ENCODE results near the gene PTGER2. TPM values are rescaled to one million over a fixed set of nuclear protein-coding genes. Genes with fewer than 3 reads are reported as not detected.

PTGER2 gene
- total and polyA plus RNA-seq, 2 of the 8 experiments (the other 6 are each of a cell fraction or from before 2014, with no cell fraction given): 1.2 TPM

GRCh38 chr14:52350445-52350844 is 36.3 kb downstream of the PTGER2 start:
- no peak for FAIRE-seq
- H2BK20ac ChIP-seq (ENCODE audit: low read length): no peak overlapping the region
- H3K14ac ChIP-seq (ENCODE audit: insufficient read length): no peak overlapping the region
- H3K9me3 ChIP-seq (ENCODE audit: insufficient read depth in 2 of 2, low read depth in 1 of 2, low read length in 1 of 2): no peaks in the 10 kb centered on the region
- H3K23ac ChIP-seq (ENCODE audit: insufficient read length): no peak overlapping the region
- TF ChIP-seq BRCA1 (IDR thresholded peaks at IDR 0.05; ENCODE audit: low read depth, low read length) (no peak), E2F6 (IDR thresholded peaks at IDR 0.05) (no peak), KDM1A (IDR thresholded peaks at IDR 0.05; ENCODE audit: borderline replicate concordance, low read length) (no peak), EP300 (IDR thresholded peaks at IDR 0.05; ENCODE audit: borderline replicate concordance in 1 of 2, low read depth in 2 of 2, low read length in 2 of 2) (no peak), YY1 (IDR thresholded peaks at IDR 0.05; ENCODE audit: low read depth, low read length) (no peak)
- ChIA-PET CTCF (ENCODE audit: partially characterized antibody) (interaction anchor here (1.2 kb wide), 1 partner anchor 44 kb away, joined by 3 read pairs; no protein-coding TSS in a partner anchor), POLR2A (ENCODE audit: partially characterized antibody) (interaction anchor here (1.0 kb wide), 1 partner anchor 47 kb away, joined by 3 read pairs; no protein-coding TSS in a partner anchor)
- H2BK120ac ChIP-seq (replicated peaks; ENCODE audit: low read depth, low read length): no peak overlapping the region
- H2AFZ ChIP-seq (ENCODE audit: low read length): no peak overlapping the region
- H2AK5ac ChIP-seq (ENCODE audit: low read depth, low read length): no peak overlapping the region
- no peaks in the 10 kb centered on the region for H3K79me2 ChIP-seq (ENCODE audit: control insufficient read depth in 1 of 2, insufficient read depth in 2 of 2, low read length in 2 of 2)
- 0 out of 2 replicates have a peak, but pooled peaks cover 2% of the 10 kb centered on the region for H3K23me2 ChIP-seq (ENCODE audit: low read depth, low read length)
- no peak overlapping the region for H2BK12ac ChIP-seq (ENCODE audit: low read depth, low read length)
- no peak overlapping the region for H4K8ac ChIP-seq (ENCODE audit: extremely low read depth, insufficient read depth, low read length)
- no peak overlapping the region for H2BK15ac ChIP-seq (ENCODE audit: low read length)
- H3K56ac ChIP-seq (replicated peaks; ENCODE audit: insufficient read length, low read depth, low read length): no peak overlapping the region
- H3K36me3 ChIP-seq (ENCODE audit: control insufficient read depth in 2 of 4, insufficient read depth in 4 of 4, low read length in 3 of 4): no peaks in the 10 kb centered on the region
- no peak overlapping the region for H4K91ac ChIP-seq (replicated peaks; ENCODE audit: insufficient read length, low read length)
- DNase-seq (ENCODE audit: low read depth in 1 of 2, low spot score in 2 of 2): no peak
- no peak overlapping the region for H3K4me3 ChIP-seq (ENCODE audit: extremely low read depth in 1 of 4, insufficient read depth in 2 of 4, low read depth in 3 of 4, low read length in 4 of 4)
- no peak overlapping the region for H3K27ac ChIP-seq (ENCODE audit: low read depth, low read length)
- H3K79me1 ChIP-seq (ENCODE audit: low read depth, low read length): no peaks in the 10 kb centered on the region
- no peak overlapping the region for H3K18ac ChIP-seq (ENCODE audit: extremely low read depth, low read length)
- H4K20me1 ChIP-seq (replicated peaks in 1 of 2; ENCODE audit: control insufficient read depth in 1 of 2, insufficient read depth in 2 of 2, low read length in 2 of 2): no peaks in the 10 kb centered on the region
- H3K9ac ChIP-seq (replicated peaks in 1 of 4; ENCODE audit: extremely low read depth in 1 of 4, low read depth in 3 of 4, low read length in 3 of 4): no peak overlapping the region
- H2BK5ac ChIP-seq (ENCODE audit: low read depth, low read length): no peak overlapping the region
- no peaks in the 10 kb centered on the region for H3K4me1 ChIP-seq (replicated peaks in 1 of 4; ENCODE audit: control insufficient read depth in 3 of 4, insufficient read depth in 4 of 4, low read length in 3 of 4)
- no peak overlapping the region for H3K4ac ChIP-seq (replicated peaks; ENCODE audit: insufficient read length, low read depth, low read length)
- H4K5ac ChIP-seq (ENCODE audit: insufficient read length, low read depth, low read length): no peak overlapping the region
- 68% methylated on average over 3 of the region's 3 CpGs; no CpG with 5 or more reads in 1 of the 2 experiments for WGBS, 2 experiments (ENCODE audit: extremely low coverage in 1 of 2, insufficient coverage in 1 of 2, insufficient read length in 1 of 2, insufficient replicate concordance in 2 of 2, low coverage in 1 of 2, low lambda C conversion rate in 2 of 2, missing lambda C conversion rate in 1 of 2)
- no peak overlapping the region for H3K4me2 ChIP-seq (ENCODE audit: insufficient read depth in 1 of 2, low read depth in 2 of 2, low read length in 2 of 2)
- no peaks in the 10 kb centered on the region for H3K27me3 ChIP-seq (replicated peaks in 1 of 4; ENCODE audit: control insufficient read depth in 3 of 4, extremely low read depth in 1 of 4, insufficient read depth in 3 of 4, low read length in 3 of 4)
